ENCODE measurements around the gene PPM1N. TPM values are rescaled to one million over a fixed set of nuclear protein-coding genes. Genes with fewer than 3 reads are reported as not detected.

The PPM1N gene
- polyA plus RNA-seq, 1 donor = 1.0 TPM

GRCh38 chr19:45492627-45493470 is 5.4 kb upstream of the PPM1N start:
- WGBS (ENCODE audit: insufficient coverage, low lambda C conversion rate) = 30% methylated on average over 2 of the region's 32 CpGs
- H3K27ac ChIP-seq (ENCODE audit: low read length) = peak overlapping the region; percentile 11

GRCh38 chr19:45494261-45494916 is 3.9 kb upstream of the PPM1N start:
- Histone ChIP-seq H3K4me1 (ENCODE audit: control insufficient read depth, insufficient read depth, low read length) (peaks cover 23% of the 10 kb centered on the region), H3K4me3 (ENCODE audit: low read length) (no peak overlapping the region), H3K36me3 (ENCODE audit: control insufficient read depth, insufficient read depth, low read length) (no peaks in the 10 kb centered on the region), H3K9me3 (ENCODE audit: control insufficient read depth, low read depth, low read length) (peaks cover 18% of the 10 kb centered on the region), H3K27ac (ENCODE audit: low read length) (no peak overlapping the region), H3K27me3 (ENCODE audit: control insufficient read depth, insufficient read depth, low read length) (peaks cover 53% of the 10 kb centered on the region)
- no CpG with 5 or more reads among the region's 39 CpGs for WGBS (ENCODE audit: insufficient coverage, low lambda C conversion rate)
- no peak for DNase-seq

More at GRCh38 chr19:45492627-45493470, 5.4 kb upstream of the PPM1N start:
- DNase-seq = peak in 1 of 2 donors; percentile 52
- Histone ChIP-seq H3K4me1 (ENCODE audit: control insufficient read depth, insufficient read depth, low read length) (peaks cover 13% of the 10 kb centered on the region), H3K27me3 (ENCODE audit: control insufficient read depth, insufficient read depth, low read length) (peaks cover 38% of the 10 kb centered on the region), H3K9me3 (ENCODE audit: control insufficient read depth, low read depth, low read length) (peaks cover 6% of the 10 kb centered on the region), H3K4me3 (ENCODE audit: low read length) (peak overlapping the region; percentile 46), H3K36me3 (ENCODE audit: control insufficient read depth, insufficient read depth, low read length) (no peaks in the 10 kb centered on the region)

GRCh38 chr19:45495178-45495577 is 3.1 kb upstream of the PPM1N start:
- Histone ChIP-seq H3K27ac (ENCODE audit: low read length) (no peak overlapping the region), H3K4me3 (ENCODE audit: low read length) (no peak overlapping the region), H3K36me3 (ENCODE audit: control insufficient read depth, insufficient read depth, low read length) (no peaks in the 10 kb centered on the region), H3K4me1 (ENCODE audit: control insufficient read depth, insufficient read depth, low read length) (peaks cover 27% of the 10 kb centered on the region), H3K9me3 (ENCODE audit: control insufficient read depth, low read depth, low read length) (peaks cover 20% of the 10 kb centered on the region), H3K27me3 (ENCODE audit: control insufficient read depth, insufficient read depth, low read length) (peaks cover 59% of the 10 kb centered on the region)
- DNase-seq = no peak
- 79% methylated on average over 2 of the region's 5 CpGs for WGBS (ENCODE audit: insufficient coverage, low lambda C conversion rate)

GRCh38 chr19:45496349-45496953 is 1.8 kb upstream of the PPM1N start:
- peak overlapping the region; percentile 67 for H3K4me3 ChIP-seq (ENCODE audit: low read length)
- peaks cover 63% of the 10 kb centered on the region for H3K27me3 ChIP-seq (ENCODE audit: control insufficient read depth, insufficient read depth, low read length)
- no peak overlapping the region for H3K27ac ChIP-seq (ENCODE audit: low read length)
- H3K9me3 ChIP-seq (ENCODE audit: control insufficient read depth, low read depth, low read length) = peaks cover 20% of the 10 kb centered on the region
- DNase-seq = peak in 1 of 2 donors; percentile 49
- no peaks in the 10 kb centered on the region for H3K36me3 ChIP-seq (ENCODE audit: control insufficient read depth, insufficient read depth, low read length)
- peaks cover 27% of the 10 kb centered on the region for H3K4me1 ChIP-seq (ENCODE audit: control insufficient read depth, insufficient read depth, low read length)
- WGBS (ENCODE audit: insufficient coverage, low lambda C conversion rate) = no CpG with 5 or more reads among the region's 54 CpGs

GRCh38 chr19:45497791-45498190 is 452 bp upstream of the PPM1N start:
- H3K4me3 ChIP-seq (ENCODE audit: low read length) = no peak overlapping the region
- H3K27ac ChIP-seq (ENCODE audit: low read length) = no peak overlapping the region
- H3K36me3 ChIP-seq (ENCODE audit: control insufficient read depth, insufficient read depth, low read length) = no peaks in the 10 kb centered on the region
- H3K27me3 ChIP-seq (ENCODE audit: control insufficient read depth, insufficient read depth, low read length) = peaks cover 66% of the 10 kb centered on the region
- WGBS (ENCODE audit: insufficient coverage, low lambda C conversion rate) = no CpG with 5 or more reads among the region's 16 CpGs
- H3K4me1 ChIP-seq (ENCODE audit: control insufficient read depth, insufficient read depth, low read length) = peaks cover 26% of the 10 kb centered on the region
- H3K9me3 ChIP-seq (ENCODE audit: control insufficient read depth, low read depth, low read length) = peaks cover 18% of the 10 kb centered on the region
- DNase-seq = no peak

- Histone ChIP-seq H3K4me1 (ENCODE audit: control insufficient read depth, insufficient read depth, low read length) (peaks cover 24% of the 10 kb centered on the region), H3K27ac (ENCODE audit: low read length) (no peak overlapping the region), H3K4me3 (ENCODE audit: low read length) (no peak overlapping the region), H3K9me3 (ENCODE audit: control insufficient read depth, low read depth, low read length) (peaks cover 17% of the 10 kb centered on the region), H3K36me3 (ENCODE audit: control insufficient read depth, insufficient read depth, low read length) (no peaks in the 10 kb centered on the region), H3K27me3 (ENCODE audit: control insufficient read depth, insufficient read depth, low read length) (peaks cover 59% of the 10 kb centered on the region)
- peak in 1 of 2 donors; percentile 65 for DNase-seq
- WGBS (ENCODE audit: insufficient coverage, low lambda C conversion rate) = 12% methylated on average over 3 of the region's 37 CpGs
These were observed 1.2 kb downstream of the PPM1N start for GRCh38 chr19:45499196-45500180.

- WGBS (ENCODE audit: insufficient coverage, low lambda C conversion rate) = no CpG with 5 or more reads among the region's 8 CpGs
- peaks cover 25% of the 10 kb centered on the region for H3K4me1 ChIP-seq (ENCODE audit: control insufficient read depth, insufficient read depth, low read length)
These were observed 2.9 kb downstream of the PPM1N start for GRCh38 chr19:45500918-45501729.

GRCh38 chr19:45501730-45502014 is 3.4 kb downstream of the PPM1N start:
- Histone ChIP-seq H3K27ac (ENCODE audit: low read length) (no peak overlapping the region), H3K36me3 (ENCODE audit: control insufficient read depth, insufficient read depth, low read length) (no peaks in the 10 kb centered on the region), H3K27me3 (ENCODE audit: control insufficient read depth, insufficient read depth, low read length) (peaks cover 38% of the 10 kb centered on the region), H3K4me3 (ENCODE audit: low read length) (no peak overlapping the region), H3K9me3 (ENCODE audit: control insufficient read depth, low read depth, low read length) (peaks cover 14% of the 10 kb centered on the region), H3K4me1 (ENCODE audit: control insufficient read depth, insufficient read depth, low read length) (peaks cover 24% of the 10 kb centered on the region)
- WGBS (ENCODE audit: insufficient coverage, low lambda C conversion rate) = no CpG with 5 or more reads among the region's 2 CpGs
- no peak for DNase-seq

More at GRCh38 chr19:45500918-45501729, 2.9 kb downstream of the PPM1N start:
- no peak for DNase-seq
- Histone ChIP-seq H3K36me3 (ENCODE audit: control insufficient read depth, insufficient read depth, low read length) (no peaks in the 10 kb centered on the region), H3K9me3 (ENCODE audit: control insufficient read depth, low read depth, low read length) (peaks cover 14% of the 10 kb centered on the region), H3K4me3 (ENCODE audit: low read length) (no peak overlapping the region), H3K27me3 (ENCODE audit: control insufficient read depth, insufficient read depth, low read length) (peaks cover 43% of the 10 kb centered on the region), H3K27ac (ENCODE audit: low read length) (no peak overlapping the region)

- no peak overlapping the region for H3K4me3 ChIP-seq (ENCODE audit: low read length)
- H3K27me3 ChIP-seq (ENCODE audit: control insufficient read depth, insufficient read depth, low read length) = peaks cover 36% of the 10 kb centered on the region
- H3K4me1 ChIP-seq (ENCODE audit: control insufficient read depth, insufficient read depth, low read length) = peaks cover 23% of the 10 kb centered on the region
- no peak for DNase-seq
- H3K36me3 ChIP-seq (ENCODE audit: control insufficient read depth, insufficient read depth, low read length) = no peaks in the 10 kb centered on the region
- no peak overlapping the region for H3K27ac ChIP-seq (ENCODE audit: low read length)
- no CpG with 5 or more reads among the region's 5 CpGs for WGBS (ENCODE audit: insufficient coverage, low lambda C conversion rate)
- peaks cover 14% of the 10 kb centered on the region for H3K9me3 ChIP-seq (ENCODE audit: control insufficient read depth, low read depth, low read length)
These were observed 3.9 kb downstream of the PPM1N start for GRCh38 chr19:45502111-45502510.
